GM12892 (cell line): ENCODE results near the gene UBE4B.

Experiments
- POLR2A ChIP-seq: IDR thresholded peaks from 2 replicates; pipeline ENCODE4 v1.6.1; 2011; ENCODE audit warnings: low read depth, low read length, control low read depth
- TAF1 ChIP-seq: IDR thresholded peaks from 2 replicates; pipeline ENCODE4 v1.6.1; 2011; ENCODE audit warnings: low read depth, mild to moderate bottlenecking, control low read depth, low read length, borderline replicate concordance

DNA sequence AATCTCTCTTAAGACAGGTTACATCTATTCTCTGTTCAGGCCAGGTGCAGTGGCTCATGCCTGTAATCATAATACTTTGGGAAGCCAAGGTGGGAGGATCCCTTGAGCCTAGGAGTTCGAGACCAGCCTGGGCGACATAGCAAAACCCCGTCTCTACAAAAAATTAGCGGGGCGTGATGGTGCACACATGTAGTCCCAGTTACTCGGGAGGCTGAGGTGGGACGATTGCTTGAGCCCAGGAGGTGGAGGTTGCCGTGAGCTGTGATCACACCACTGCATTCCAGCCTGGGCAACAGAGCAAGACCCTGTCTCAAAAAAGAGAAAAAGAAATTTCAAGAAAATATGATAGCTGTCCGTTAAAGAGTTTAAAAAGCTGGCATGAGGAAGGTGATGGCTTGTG, 43.0 kb downstream of the UBE4B start:
- TF ChIP-seq TAF1 (no peak), POLR2A (no peak)
